ENCODE results near the gene ADRA2B. TPM values are rescaled to one million over a fixed set of nuclear protein-coding genes. Genes with fewer than 3 reads are reported as not detected.
A peak's percentile ranks its signal among the peaks of the same experiment; 100 is the strongest.

ADRA2B gene
- total RNA-seq, 1 experiment from 2014 or later = not detected

GRCh38 chr2:96119389-96119751, 3.0 kb upstream of the ADRA2B start:
- DNase-seq (ENCODE audit: extremely low read depth, low read depth) = no peak

GRCh38 chr2:96118698-96119388, 2.5 kb upstream of the ADRA2B start:
- no peak for DNase-seq (ENCODE audit: extremely low read depth, low read depth)

DNA sequence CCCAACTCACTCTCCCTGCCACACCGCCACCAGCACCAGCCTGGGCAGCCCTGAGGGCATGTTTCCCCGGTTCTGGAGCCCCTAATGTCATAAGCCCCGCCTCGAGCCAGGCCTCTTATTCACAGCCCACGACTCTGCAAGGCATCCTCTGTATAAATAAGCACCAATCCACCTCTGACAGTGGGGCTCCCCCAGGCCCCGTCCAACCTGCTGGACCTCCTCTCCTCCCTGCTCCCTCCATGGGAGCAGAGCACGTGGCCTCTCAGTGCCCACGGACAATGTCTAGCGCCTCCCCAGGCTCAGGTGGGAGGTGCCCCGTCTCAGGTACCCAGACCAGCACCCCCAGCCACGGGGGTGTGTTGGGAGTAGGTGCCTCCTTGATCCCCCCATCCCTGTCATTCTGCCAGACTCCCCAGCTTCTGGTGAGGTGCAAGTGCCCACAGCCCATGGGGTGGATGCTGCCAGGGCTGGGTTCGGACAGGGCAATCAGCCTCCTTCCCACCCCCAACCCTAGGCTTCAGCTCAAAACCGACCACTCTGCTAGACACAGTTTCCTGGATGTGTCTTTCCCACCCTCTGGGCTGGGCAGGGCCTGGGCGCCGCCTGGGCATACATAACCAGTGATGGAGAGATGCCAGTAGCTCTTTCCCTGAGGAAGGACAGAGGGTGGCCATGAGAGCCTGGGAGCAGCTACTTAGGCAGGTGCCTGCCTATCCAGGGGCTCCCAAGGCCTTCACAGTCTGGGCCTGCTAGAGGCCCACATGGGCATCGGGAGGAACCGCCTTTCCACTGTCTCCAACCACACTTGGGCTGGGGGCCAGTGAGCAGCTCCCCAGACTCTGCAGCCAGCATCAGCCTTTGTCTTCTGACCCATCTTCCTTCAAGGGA, 1.6 kb upstream of the ADRA2B start:
- DNase-seq (ENCODE audit: extremely low read depth, low read depth) = no peak

- DNase-seq (ENCODE audit: extremely low read depth, low read depth) = peak; percentile 25
Measured at GRCh38 chr2:96116879-96117533, 635 bp upstream of the ADRA2B start.

DNA sequence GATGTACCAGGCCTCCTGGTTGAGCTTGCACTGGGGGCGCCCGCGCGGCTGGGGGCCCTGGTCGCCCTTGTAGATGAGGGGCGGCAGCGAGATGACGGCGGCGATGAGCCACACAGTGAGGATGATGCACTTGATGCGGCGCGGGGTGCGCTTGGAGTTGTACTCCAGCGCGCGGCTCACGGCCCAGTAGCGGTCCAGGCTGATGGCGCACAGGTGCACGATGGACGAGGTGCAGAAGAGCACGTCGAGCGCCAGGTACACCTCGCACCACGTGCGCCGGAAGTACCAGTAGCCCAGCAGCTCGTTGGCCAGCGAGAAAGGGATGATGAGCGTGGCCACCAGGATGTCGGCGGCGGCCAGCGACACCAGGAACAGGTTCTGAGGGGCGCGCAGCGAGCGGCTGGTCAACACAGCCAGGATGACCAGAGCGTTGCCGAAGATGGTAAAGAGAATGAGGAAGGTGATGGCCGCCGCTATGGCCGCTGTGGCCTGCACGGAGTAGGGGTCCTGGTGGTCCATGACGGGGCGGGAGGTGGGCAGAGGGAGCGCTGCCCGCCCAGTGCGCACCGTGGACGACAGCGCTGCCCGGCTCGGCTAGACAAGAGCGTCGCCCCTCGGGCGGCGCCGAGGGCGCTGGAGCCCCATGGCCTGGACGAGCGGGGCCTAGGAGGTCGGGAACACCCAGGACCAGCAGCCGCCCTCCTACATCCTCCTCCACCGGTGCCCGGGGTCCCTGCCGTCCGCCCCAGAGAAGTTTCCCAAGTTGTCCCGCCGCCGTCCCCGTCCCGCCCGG, 544 bp downstream of the ADRA2B start:
- DNase-seq (ENCODE audit: extremely low read depth, low read depth) = no peak

- DNase-seq (ENCODE audit: extremely low read depth, low read depth) = no peak
Measured at GRCh38 chr2:96114903-96115581, 1.3 kb downstream of the ADRA2B start.

DNA sequence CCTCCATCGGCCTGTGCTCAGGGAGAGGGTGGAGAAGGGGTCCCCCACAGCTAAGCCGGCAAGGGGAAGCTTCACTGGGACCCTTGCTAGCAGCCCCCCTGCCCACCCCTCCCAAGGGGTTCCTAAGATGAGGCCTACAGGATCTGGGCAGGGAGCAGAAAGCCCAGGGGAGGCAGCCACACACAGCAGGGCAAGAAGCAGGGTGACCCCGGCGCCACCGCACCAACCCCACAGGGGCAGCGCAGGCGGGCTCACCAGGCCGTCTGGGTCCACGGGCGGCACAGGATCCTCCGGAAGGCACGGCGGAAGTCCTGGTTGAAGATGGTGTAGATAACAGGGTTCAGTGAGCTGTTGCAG, 1.8 kb downstream of the ADRA2B start:
- DNase-seq (ENCODE audit: extremely low read depth, low read depth) = no peak

GRCh38 chr2:96113951-96114350, 2.4 kb downstream of the ADRA2B start:
- no peak for DNase-seq (ENCODE audit: extremely low read depth, low read depth)

GRCh38 chr2:96113367-96113677, 3.0 kb downstream of the ADRA2B start:
- no peak for DNase-seq (ENCODE audit: extremely low read depth, low read depth)

DNA sequence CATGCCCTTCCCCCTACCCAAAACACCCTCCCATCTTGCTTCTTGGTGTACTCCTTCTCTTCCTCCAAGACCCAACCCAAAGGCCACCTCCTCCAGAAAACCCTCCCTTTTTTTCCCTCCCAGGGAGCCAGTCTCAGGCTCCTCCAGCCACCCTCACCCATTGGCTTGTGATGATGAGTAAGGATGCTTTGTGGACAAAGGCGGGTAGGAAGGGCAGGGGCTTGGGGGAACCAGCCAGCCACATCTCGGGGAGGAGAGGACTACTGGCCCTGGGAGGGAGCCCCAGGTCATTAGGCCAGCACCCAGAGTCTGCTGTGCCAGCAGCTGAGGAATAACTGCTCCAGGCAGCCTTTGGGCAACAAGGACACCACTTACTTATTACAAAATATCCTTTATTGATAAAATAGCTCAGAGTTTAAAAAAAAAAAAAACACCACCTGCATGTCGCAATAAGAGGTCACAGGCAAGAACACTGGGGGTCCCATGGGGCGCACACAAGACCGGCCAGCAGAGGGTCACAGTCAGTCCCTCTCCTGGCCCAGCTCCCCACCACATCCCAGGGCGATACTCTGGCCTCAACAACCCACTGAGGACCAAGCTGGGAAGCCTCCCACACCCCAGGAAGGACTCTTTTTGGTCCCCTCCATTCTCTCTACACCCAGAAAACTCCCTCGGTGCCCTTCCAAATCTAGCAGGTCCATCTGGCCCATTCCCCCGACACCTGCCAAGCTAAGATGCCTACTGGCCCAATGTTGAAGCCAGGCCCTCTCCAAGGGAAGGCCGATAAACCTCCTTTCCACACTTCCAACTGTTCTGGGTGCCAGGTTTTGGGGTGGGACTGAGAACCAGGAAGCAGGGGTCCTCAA, 3.6 kb downstream of the ADRA2B start:
- DNase-seq (ENCODE audit: extremely low read depth, low read depth) = no peak

DNA sequence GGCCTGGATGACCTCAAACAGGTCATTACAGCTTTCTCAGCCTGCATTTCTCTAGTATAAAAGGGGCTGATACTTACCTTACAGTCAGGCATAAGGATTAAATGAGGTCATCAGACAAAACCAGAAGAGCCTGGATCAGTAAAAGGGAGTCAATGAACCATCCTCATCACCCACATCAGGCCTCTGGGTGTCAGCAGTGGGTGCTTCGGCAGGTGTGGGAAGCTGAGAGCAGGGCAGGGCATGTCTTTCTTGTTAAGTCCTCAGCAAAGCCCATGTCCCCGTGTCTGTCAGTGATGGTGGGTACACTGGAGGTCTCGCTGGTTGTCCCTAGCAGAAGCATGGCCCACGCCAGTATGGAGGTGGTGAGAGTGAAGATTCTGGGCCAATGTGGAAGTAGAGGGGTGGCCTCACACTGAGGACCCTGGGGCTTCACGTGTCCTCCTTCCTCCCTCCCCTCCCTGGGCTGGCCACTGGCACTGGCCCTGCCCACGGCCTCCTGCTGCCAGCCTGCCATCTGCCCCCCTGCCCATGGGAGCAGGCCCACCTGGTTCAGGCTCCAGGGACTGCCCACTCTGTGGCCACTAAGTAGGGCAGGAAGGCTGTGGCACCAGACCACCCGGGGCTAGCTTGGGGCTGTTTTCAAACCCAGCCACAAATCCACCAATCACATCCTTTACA, 4.4 kb downstream of the ADRA2B start:
- DNase-seq (ENCODE audit: extremely low read depth, low read depth) = no peak

- DNase-seq (ENCODE audit: extremely low read depth, low read depth) = no peak
Measured at GRCh38 chr2:96111257-96111640, 5.1 kb downstream of the ADRA2B start.

DNA sequence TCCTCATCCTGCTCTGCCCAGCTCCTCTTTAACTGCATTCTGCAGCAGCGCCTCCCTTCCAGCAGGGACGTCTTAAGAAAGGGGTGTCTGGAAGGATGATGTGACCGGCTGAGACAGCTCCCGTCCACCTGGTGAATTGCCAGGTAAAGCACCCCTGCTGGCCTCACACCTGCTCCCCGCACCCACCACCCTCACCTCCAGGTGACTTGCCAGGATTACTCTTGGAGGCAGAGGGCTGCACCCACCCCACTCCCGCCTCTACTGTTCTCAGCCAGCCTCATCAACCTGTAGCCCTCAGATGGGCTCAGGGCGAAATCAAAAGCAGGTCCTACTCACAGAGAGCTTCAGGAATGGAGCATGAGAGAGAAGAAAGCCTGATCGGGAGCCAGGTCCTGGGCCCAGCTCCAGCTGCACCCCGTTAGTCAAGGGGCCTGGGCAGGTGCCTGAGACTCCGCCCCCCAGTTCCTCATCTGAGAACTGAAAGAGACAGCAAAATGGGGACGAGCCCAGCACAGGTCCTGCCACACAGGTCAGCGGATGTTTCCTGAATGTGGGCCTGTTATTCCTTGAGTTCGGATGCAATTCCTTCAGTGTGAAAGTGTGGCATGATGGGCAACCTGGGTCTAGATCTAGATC, 5.6 kb downstream of the ADRA2B start:
- DNase-seq (ENCODE audit: extremely low read depth, low read depth) = no peak

DNA sequence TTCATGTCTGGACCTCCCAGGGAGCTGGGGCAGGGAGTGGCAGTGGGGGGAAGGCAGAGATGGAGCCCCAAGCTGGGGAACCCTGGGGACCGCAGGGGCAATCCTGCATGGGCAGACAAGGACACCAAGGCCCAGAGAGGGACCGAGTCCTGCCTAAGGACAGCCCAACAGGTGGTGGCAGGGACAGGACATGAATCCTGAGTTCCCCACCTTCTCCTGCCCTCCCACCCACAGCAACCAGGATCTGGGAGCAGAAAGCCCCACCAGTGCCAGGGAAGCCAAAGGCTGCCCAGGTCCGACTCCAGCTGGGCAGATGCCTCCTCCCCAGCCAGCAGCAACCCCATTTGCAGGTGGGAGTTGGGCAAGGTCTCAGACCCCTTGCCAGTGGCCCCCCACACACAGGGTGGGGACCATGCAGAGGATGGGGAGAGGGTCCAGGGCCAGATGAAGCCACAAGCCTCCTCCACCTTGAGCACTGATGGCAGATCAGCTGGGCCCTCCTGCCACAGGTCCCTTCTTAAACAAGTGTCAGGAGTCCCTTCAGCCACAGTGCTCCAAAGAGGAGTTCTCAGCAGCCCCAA, 6.3 kb downstream of the ADRA2B start:
- no peak for DNase-seq (ENCODE audit: extremely low read depth, low read depth)

DNA sequence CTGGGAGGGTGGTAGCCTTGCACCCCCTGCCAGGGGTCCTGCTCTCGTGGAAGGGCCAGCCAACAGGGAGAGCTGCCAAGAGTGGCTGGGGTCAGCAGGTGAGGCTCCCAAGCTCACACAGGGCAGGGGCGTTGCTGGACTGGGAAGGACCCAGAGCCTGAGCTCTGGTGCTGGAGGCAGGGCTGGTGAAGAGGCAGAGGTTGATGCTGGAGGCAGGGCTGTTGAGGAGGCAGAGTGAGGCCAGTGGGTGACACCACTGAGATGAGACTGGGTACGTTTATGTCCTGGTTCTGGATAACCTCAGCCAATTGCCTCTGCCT, 7.0 kb downstream of the ADRA2B start:
- DNase-seq (ENCODE audit: extremely low read depth, low read depth) = no peak

DNA sequence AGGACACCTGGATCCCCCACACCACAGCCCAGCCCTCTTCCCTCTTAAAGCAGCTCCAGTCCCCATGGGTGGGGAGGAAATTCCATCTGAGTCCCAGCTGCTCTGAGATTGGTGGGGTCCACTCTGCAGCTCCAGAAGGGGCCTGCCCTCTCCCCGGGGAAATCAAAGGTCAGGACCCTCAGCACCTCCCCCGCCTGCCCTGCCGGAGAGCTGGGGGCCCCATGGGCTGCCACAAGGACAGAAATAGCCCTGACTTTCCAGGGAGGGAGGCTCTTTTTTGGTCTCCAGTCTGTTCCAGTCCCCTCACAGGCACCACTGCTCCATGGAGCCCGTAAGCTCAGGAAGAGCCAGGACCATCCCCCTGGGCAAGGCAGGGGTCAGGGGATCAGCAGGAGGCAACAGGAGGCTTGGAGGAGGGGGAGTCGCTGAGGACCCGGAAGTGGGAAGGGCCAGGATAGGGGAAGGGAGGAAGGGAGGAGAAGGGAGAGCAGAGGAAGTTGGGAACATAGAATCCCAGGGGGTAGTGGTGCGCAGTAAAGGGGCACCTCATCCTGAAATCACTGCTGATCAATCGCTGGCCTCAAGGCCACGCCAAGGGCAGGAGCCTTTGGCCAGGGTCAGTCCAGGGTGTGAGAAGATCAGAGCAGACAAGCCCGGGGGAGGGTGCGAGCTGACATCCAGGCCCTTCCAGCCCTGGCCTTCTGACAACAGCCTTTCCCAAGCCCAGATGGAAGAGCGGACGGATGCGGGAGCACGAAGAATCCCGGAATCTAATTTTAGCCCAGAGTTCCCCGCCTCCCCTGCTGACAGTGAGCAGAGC, 7.6 kb downstream of the ADRA2B start:
- DNase-seq (ENCODE audit: extremely low read depth, low read depth) = no peak

GRCh38 chr2:96108151-96108540, 8.2 kb downstream of the ADRA2B start:
- no peak for DNase-seq (ENCODE audit: extremely low read depth, low read depth)

- no peak for DNase-seq (ENCODE audit: extremely low read depth, low read depth)
Measured at GRCh38 chr2:96107708-96108065, 8.7 kb downstream of the ADRA2B start.

Data from NCI-H460 (cell line).